HG02623 (cell line): ENCODE data around the gene SNTN.
"Not testable (repeated sequence)": the region's sequence is repeated elsewhere in the genome, so short reads cannot be mapped to it uniquely, and the experiment has no call there.

Experiments
- ATAC-seq: cut with Tn5 transposase; IDR thresholded peaks from one replicate; pipeline ENCODE4 v1.9.1; 2021; ENCODE audit warnings: moderate library complexity; ENCODE audit not compliant: unreplicated experiment

The SNTN gene

DNA sequence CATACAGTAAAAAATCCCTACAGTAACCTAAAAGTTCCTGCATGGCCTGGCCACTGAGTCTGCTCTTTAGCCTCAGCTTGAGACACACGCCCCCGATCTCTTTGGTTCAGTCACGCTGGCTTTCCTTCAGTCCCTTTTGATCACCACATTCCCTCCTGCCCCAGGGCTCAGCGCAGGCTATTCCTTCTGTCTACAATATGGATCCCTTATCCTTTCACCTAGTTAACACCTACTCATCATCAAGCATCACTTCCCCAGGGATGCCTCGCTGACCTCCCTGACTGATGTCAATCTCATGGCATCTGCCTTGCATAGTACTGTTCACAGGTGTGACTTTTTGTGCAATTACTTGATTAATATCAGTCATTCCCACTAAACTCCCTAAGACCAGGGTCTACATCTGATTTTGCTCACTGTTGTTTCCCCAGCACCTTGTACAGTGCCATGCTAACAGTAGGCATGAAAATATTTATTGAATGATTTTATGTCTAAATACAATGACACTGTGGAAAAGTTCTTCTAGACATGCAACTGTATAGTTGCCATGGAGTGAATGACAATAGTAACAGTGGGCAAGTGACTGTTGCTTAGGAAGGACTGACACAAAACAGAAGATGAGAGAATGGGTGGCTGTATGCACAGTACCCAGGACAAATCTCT is at the start of gene SNTN:
SNTN (plus strand) TSS at position 610 of the 660 bp plus-strand sequence; CDS start at position 623, 13 bp downstream.
- no peak for ATAC-seq

DNA sequence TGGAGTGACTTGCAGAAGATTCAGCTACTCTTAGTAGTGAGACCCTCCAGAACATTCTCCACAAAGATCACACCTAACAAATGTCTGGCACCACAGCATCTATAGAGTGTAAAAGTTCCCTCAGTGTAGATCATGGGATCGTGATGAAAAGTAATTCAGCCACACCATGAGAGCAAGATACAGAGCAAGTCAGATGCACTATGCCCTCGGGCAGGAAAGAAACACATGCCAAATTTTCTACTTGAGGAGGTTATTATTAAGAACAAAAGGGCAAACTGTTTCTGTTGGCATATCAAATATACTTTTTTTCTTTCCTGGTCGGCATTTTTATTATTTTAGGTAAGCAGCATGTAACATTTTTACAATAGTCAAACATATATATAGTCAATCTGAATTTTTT is 44.8 kb upstream of the SNTN start:
- no peak for ATAC-seq

DNA sequence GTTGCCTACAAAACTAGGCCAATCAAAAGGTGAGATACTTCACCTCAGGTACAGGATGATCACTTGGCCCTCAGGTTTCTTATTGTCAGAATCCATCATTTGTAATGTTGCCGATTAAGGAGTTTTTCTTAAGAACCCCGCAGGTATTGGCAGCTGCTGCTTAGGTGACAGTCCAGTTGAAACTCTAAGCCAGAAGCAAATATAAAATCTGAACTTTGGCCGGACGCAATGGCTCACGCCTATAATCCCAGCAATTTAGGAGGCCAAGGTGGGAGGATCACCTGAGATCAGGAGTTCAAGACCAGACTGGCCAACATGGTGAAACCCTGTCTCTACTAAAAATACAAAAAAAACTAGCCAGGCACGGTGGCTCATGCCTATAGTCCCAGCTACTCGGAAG is 43.1 kb upstream of the SNTN start:
- no peak for ATAC-seq

DNA sequence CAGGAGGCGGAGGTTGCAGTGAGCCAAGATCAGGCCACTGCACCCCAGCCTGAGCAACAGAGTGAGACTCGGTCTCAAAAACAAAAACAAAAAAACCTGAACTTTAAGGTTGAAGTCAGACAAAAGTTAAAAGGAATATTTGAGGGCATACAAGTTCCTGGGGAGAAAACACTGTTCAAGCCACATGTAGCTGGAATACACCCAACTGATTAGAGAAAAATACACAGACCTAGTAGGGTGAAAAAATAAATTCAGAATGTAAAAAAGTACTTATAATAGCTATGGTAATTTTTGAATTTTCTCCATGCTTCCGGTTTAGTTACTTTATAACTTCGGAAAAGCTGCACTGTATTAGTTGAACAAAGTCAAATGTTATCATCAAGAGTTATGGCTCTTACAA is 42.6 kb upstream of the SNTN start:
- no peak for ATAC-seq

DNA sequence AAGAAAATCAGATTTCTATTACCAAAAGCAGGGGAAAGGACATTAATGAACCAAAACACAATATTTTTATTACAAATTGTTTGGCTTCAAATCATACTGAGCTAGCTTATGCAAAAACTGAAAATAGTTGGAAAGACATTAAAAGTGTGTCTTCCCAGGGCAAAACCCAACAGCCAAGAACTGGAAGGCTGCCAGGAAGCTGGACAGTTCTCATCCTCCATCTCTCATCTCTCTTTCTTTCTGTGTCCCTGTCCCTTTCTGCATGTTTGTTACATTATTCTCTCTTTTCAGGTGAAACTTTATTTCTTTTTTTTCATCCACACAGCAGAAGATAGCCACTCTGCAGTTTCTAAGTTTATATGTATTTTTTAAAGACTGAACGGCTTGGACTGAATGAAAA is 41.1 kb upstream of the SNTN start:
- ATAC-seq, result no peak

DNA sequence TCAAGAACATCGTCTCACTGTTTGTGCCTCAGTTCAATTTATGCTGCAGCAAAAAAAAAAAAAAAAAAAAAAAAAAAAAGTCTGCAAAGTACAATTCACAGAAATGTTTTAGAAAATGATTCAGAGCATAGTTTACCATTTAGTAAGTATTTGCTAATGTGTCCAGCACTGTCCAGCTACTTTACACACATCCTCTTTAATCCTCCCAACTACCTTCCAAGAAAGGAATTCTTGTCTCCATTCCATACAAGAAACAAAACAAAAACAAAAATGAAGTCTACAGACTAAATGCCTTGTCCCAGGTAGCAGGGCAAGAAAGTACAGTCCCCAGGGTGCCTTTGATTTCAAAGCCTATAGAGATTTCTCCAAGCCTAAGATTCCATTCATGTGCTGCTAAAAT is 38.9 kb upstream of the SNTN start:
- no peak for ATAC-seq

DNA sequence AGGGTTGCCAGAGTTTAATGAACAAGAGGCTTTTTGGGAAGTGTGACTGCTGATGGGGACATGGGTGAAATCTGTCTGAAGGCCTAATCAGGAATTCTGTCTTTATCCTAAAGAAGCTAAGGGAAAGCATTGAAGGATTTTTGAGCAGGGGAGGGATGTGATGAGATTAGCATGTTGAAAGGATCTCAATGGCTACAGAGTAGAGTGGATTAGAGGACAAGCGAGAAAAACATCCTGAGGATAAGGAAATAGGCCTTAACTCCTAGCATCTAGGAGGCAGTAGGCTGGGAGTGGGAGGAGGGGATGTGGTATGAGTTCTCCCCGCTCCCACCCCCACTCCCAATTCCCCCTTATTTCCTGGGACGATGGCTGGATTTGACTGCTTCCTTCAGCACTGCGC is 35.1 kb upstream of the SNTN start:
- ATAC-seq, result no peak

DNA sequence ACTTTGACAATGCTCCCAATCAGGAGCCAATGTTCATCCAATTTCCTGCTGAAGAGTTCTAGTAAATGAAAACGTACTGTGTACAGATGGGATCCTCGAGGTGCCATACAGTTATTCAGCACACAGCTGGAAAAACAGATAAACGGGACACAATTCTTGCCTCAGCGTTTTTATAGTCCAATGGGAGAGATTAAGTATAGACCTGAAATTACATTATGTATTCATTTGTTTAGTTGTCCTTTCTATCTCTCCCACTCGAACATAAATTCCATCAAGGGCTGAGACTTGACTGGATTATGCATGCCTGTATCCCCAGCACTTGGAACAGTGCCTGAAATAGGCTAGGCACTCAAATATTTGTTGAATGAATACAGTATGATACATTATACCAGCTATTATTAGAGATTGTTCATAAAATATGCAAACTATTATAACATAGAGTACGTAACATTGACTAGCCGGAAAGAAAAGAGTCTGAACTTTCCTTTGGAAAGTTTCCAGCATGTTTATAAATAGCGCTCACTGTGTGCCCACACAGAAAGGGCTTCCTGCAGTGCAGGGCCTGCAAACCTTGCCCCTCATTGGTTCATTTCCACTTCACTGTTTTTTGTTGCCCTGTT is 27.4 kb upstream of the SNTN start:
- no peak for ATAC-seq

DNA sequence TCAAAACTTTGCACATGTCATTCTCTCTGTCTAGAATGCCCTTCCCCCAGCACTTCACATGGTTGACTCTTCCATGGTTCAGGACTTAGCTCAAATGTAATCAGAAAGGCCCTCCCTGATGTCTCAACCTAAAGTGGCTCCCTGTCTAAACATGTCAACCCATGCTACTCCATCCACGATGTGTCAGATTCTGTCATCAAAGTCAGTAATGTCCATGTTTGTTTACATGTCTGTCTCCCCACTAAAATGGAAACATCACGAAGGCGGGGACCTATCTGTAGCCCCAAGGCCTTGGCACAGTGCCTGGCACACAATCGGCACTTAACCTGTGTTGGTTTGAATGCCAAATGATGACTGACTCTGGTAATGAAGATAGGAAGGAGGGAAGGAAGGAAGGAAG is 20.8 kb upstream of the SNTN start:
- ATAC-seq, result no peak

DNA sequence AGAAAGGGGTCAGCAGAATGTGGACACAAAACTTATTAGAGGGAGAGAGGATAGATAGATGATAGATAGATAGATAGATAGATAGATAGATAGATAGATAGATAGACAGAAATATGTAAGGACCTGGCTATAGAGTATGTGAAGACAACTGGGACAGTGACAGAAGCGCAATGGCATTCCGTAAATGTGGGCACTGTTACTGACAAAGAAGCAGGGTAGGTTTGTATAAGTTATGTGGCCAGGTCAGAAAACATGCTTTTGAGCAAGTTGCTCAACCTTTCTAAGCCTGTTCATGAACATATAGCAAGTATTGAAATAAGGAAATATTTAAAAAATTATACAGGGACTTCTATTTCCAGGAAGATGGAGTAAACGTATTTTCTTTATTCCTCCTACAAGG is 17.3 kb upstream of the SNTN start:
- ATAC-seq, result no peak

DNA sequence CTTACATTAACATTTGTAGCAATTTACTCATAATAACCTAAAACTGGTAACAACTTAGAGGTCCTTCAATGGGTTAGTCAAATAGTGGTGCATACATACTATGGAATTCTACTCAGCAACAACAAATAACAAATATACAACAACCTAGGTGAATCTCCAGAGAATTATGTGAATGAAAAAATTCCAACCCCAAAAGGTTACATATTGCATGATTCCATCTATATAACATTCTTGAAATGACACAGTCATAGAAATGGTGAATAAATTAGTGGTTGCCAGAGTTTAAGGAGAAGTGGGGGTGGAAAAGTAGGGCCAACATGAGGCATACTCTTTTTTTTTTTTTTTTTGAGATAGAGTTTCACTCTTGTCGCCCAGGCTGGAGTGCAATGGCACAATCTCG is 12.7 kb upstream of the SNTN start:
- no peak for ATAC-seq

DNA sequence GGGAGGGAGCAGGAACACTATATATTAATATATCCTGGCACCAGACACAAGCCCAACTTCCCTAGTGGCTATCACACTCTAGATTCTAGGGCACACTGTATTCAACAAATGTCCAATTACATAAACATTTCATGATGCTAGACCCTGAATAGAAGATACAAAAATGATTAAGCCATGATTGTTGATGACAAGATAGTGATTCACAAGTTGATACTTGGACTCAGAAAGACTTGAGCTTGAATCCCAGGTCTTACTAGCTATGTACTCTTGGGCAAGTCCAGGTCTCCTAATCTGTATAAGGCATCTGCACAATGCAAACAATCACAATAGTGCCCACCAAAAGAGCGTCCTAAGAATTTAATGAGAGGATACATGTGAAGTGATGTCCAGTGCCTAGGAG is 10.0 kb upstream of the SNTN start:
- ATAC-seq, result no peak

DNA sequence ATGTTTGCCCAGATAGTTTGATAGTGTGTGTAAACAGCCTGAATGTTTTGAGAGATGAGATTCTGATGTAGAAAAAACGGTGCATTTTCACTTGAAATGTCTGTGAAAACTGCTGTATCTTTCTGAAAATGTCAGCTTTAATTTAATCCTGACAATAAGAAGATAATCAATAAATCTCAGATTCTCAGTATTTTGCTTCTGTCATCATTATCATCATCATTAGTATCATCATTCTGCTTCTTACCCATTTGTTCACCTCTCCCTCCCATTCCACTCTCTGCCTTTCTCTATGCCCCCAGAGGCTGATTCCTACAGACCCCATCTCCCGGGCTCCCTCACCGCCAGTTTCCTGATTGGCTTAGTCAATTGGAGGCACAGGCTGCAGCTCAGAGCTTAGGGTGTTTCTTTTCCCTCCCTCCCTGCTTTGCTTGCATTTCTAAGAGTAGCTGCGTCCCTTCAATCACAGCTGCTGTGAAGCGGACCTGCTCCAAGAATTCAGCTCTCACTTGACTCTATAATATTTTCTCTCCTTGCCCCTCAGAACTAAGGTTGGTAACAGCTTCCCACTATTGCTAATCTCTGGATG is 8.2 kb upstream of the SNTN start:
- no peak for ATAC-seq

DNA sequence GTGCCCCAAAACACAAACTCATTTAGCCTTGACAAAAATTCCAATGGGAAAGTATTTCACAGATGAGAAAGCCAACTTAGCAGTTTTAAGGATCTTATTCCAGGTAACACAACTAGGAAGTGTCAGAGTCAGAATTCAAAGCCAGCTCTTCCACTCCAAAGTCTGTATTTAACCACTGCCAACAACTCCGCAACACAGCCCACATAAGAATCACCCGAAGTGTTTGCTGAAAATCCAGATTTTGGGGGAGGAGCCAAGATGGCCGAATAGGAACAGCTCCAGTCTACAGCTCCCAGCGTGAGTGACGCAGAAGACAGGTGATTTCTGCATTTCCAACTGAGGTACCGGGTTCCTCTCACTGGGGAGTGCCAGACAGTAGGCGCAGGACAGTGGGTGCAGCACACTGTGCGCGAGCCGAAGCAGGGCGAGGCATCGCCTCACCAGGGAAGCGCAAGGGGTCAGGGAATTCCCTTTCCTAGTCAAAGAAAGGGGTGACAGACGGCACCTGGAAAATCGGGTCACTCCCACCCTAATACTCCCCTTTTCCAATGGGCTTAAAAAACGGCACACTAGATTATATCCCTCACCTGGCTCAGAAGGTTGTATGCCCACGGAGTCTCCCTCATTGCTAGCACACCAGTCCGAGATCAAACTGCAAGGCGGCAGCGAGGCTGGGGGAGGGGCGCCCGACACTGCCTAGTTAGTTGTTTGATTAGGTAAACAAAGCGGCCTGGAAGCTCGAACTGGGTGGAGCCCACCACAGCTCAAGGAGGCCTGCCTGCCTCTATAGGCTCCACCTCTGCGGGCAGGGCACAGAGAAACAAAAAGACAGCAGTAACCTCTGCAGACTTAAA is 7.3 kb upstream of the SNTN start:
- ATAC-seq, result not testable (repeated sequence)

DNA sequence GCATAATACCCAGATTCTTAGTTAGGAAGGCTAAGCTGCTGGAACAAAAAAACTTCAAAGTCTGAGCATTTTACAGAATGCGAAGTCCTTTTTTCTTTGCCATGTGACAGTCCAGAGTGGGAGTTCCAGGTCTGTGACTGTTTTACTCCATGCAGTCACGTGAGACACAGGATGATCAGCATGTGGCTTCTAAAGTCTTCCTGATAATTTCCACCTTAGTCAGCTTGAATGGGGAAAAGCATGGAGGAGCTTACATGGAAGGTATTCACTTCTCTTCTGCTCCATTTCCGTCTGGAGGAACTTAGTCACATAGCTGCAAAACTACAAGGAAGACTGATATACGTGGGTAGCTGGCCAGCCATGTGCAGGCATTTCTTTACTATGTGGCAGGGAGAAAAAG is 1.7 kb downstream of the SNTN start:
- no peak for ATAC-seq

DNA sequence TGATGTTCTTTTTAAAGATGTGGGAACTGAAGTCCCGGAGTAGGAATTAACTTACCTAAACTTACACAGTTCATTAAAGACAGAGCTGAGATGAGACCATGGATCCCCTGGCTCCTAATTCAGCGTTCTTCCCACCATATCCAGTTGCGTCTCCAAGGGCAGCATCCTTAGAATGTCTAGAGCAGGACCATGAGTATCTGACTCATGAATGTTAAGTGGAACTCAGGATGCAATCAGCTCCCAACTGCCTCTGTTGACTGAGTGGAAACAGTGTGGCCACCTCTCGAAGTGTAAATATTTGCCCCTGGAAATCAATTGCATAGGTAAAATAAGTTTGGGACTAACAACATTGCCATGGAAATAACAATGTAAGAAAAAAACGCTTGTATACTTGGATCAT is 2.5 kb downstream of the SNTN start:
- no peak for ATAC-seq

DNA sequence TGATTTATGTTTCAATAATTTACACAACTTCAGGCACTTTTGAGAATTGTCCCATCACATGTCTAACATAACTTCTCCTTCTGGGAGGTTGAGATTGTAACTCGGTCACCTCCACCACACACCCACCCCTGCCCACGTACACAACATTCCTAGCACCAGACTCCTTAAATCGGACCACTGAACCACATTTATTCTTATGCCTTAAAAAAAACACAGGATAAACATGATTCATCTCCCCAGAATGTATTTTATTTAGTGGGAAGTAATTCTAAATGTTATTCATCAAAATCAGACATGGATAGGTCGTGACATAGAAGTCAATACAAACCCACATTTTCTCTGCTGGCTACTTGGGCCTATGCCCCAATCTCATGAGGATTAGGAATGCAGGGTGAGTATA is 3.0 kb downstream of the SNTN start:
- no peak for ATAC-seq

DNA sequence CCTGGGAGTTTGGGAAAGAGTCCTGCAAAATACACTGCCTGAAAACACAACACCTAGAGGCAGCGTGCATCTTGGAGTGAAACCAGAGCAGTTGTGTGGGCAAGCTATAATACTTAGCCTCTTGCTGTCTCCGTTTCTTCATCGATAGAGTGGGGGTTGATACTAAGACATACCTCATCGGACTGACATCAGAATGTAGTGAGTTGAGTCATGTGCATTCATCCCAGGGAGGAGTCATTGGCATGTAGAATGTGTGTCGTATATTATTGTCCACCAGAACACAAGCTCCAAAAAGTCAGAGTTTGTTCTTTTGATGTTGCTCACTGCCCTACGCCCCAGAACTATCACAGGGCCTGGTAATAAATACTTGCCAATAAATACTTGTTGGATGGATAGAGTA is 4.3 kb downstream of the SNTN start:
- no peak for ATAC-seq

DNA sequence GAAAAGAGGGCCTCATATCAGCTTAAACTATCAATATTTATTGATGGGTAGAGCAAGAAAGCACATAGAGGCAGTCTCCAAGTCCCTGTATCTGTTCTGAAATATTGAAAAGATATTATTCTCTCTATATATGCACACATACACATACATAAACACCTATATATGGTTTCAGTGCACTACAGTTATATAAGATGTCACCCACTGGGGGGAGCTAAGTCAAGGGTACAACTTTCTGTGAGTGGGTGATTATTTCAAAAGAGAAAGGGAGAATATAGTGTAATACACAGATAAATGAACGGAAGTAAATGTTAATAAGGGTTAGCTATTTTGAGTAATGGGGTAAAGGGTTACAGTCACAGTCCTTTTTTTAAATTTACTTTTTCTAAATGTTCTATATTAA is 8.8 kb downstream of the SNTN start:
- ATAC-seq, result no peak

DNA sequence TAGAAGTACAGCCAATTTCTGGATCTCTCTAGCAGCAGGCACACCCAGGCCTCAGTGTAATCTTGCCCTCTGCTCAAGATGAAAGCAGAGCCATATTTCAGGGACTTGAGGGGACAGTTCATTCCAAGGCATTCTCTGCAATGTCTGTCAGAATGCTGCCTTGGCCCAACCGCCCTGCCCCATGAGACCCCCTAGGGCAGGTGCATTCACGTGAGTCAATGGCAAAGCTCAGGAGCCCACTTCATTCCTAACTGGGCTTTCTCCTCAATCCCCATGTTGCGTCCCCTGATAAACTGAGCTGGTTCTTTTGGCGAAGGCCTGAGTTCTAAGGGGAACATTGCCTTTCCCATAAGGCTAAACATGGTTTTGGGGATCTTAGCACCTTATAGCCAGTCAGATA is 9.5 kb downstream of the SNTN start:
- no peak for ATAC-seq

DNA sequence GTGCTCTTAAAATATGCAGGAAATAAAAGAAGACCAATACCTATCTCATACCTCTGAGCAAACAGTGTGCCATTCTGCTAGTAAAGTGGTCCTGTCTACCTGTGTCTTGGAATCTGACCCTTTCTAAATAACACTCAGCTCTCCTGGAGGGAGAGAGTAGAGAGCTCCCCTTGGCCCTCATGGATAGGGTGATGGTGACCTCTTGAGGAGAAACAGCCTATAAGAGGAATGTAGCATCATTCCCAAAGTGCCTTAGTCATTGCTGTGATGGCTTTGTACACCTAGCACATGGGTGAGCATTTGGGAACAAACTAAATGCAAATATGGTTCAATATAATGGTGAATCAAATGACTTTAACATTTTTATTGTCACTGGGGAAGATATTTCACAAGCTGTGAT is 10.0 kb downstream of the SNTN start:
- ATAC-seq, result no peak

DNA sequence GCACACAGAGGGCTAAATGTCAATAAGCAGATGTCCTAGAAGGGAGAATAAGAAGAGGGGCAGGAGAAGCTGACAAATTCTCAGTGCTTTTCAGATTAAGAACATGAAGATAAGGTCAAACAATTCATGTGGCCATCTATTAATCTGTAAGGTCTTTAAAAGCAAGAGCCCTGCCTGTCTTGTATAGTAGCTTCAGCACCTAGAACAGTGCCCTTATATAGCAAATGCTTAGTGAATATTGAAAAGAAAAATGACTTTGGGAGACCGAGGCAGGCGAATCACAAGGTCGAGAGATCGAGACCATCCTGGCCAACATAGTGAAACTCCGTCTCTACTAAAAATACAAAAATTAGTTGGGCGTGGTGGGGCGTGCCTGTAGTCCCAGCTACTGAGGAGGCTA is 18.1 kb downstream of the SNTN start:
- no peak for ATAC-seq
